GM23248 (cell line): ENCODE data around the gene KCNK1.

Experiments
- EZH2 ChIP-seq: fragments of 200-600 bp; sonication (generic); IDR thresholded peaks from 2 replicates; pipeline ENCODE4 v1.6.1; 2018; ENCODE audit warnings: antibody characterized with exemption, mild to moderate bottlenecking; ENCODE audit not compliant: insufficient read depth, poor library complexity, severe bottlenecking
- EZH2phosphoT487 ChIP-seq: fragments of 200-600 bp; sonication (generic); IDR thresholded peaks from 2 replicates; pipeline ENCODE4 v1.6.1; 2018; ENCODE audit warnings: antibody characterized with exemption, moderate library complexity, mild to moderate bottlenecking, low read depth; ENCODE audit not compliant: insufficient read depth

GRCh38 chr1:233673261-233673946, 59.5 kb downstream of the KCNK1 start:
- TF ChIP-seq EZH2 (no peak), EZH2phosphoT487 (no peak)
